Endothelial cell of umbilical vein (primary cell): ENCODE measurements around the gene ARL2BP. TPM values are rescaled to one million over a fixed set of nuclear protein-coding genes. Genes with fewer than 3 reads are reported as not detected.

Source experiments
- BruUV-seq: library from RNA; stranded (reverse); fragments of 400-500 nt; replicated peaks from 2 replicates; lab custom pipeline; 2021; lab: Mats Ljungman, UMichigan
- CTCF ChIA-PET: fragments of 300-600, 350-600 bp; sonication (Branson Sonifier 250); formaldehyde crosslinking; loops from one replicate; lab custom pipeline; 2021; ENCODE audit warnings: antibody characterized with exemption, inconsistent platforms; lab: Charles Lee
- POLR2A ChIA-PET: fragments of 300-600, 350-600 bp; sonication (Branson Sonifier 250); formaldehyde crosslinking; loops from one replicate; lab custom pipeline; 2021; ENCODE audit warnings: antibody characterized with exemption, inconsistent platforms; lab: Charles Lee
- DNase-seq: peaks from one replicate; pipeline ENCODE4 v3.0.0-alpha.2; 2011; ENCODE audit warnings: low read depth, low spot score
- FAIRE-seq: peaks from 2 replicates; lab custom pipeline; 2011; peaks lifted over from hg19 to GRCh38; lab: Jason Lieb, UNC
- H2AFZ ChIP-seq: 2 replicates; pipeline ENCODE4 v1.6.0; 2012; ENCODE audit warnings: low read depth, low read length, control low read depth, inconsistent platforms
- H3K27ac ChIP-seq: 2 replicates; pipeline ENCODE4 v1.5.1; 2011; ENCODE audit warnings: low read depth, mild to moderate bottlenecking, control low read depth, low read length, moderate library complexity; ENCODE audit not compliant: insufficient read depth
- H3K27me3 ChIP-seq, 2 experiments: 2 replicates each; pipeline versions ENCODE4 v1.6.0 to v1.6.1; 2011; ENCODE audit warnings: low read length in 2 of 2, mixed read lengths in 1 of 2; ENCODE audit not compliant: control insufficient read depth in 2 of 2, insufficient read depth in 2 of 2
- H3K36me3 ChIP-seq, 2 experiments: 2 replicates in 1 of 2; 3 replicates in 1 of 2; pipeline ENCODE4 v1.5.1; 2011; ENCODE audit warnings: low read length in 2 of 2, mild to moderate bottlenecking in 1 of 2, moderate library complexity in 1 of 2; ENCODE audit not compliant: control insufficient read depth in 2 of 2, insufficient read depth in 2 of 2; ENCODE audit errors: extremely low read depth in 1 of 2
- H3K4me1 ChIP-seq: 3 replicates; pipeline ENCODE4 v1.5.1; 2011; ENCODE audit warnings: mild to moderate bottlenecking, low read length; ENCODE audit not compliant: control insufficient read depth, insufficient read depth; ENCODE audit errors: extremely low read depth
- H3K4me2 ChIP-seq: 2 replicates; pipeline ENCODE4 v1.6.1; 2011; ENCODE audit warnings: low read length, control low read depth, mixed read lengths; ENCODE audit not compliant: insufficient read depth
- H3K4me3 ChIP-seq, 3 experiments: fragments of 200-600 bp in 1 of 3; sonication (generic), shearing (Covaris generic) in 1 of 3; replicated peaks in 1 of 3; 2 replicates each; pipeline ENCODE4 v1.5.1; 2011 to 2016; ENCODE audit warnings: control low read depth in 3 of 3, low read length in 3 of 3, mild to moderate bottlenecking in 2 of 3, inconsistent platforms in 1 of 3, low read depth in 1 of 3, moderate library complexity in 1 of 3; ENCODE audit not compliant: insufficient read depth in 1 of 3
- H3K79me2 ChIP-seq: 2 replicates; pipeline ENCODE4 v1.6.0; 2012; ENCODE audit warnings: low read length, inconsistent platforms; ENCODE audit not compliant: control insufficient read depth, insufficient read depth
- H3K9ac ChIP-seq: replicated peaks from 2 replicates; pipeline ENCODE3; 2011; ENCODE audit warnings: low read length, control low read depth; ENCODE audit not compliant: insufficient read depth; ENCODE audit errors: extremely low read depth
- H3K9me1 ChIP-seq: replicated peaks from 3 replicates; pipeline ENCODE4 v1.6.0; 2011; ENCODE audit warnings: mild to moderate bottlenecking, low read length; ENCODE audit not compliant: control insufficient read depth, insufficient read depth; ENCODE audit errors: extremely low read depth
- H3K9me3 ChIP-seq: replicated peaks from 2 replicates; pipeline ENCODE4 v1.5.1; 2012; ENCODE audit warnings: low read length, inconsistent platforms; ENCODE audit not compliant: control insufficient read depth, insufficient read depth
- H4K20me1 ChIP-seq: replicated peaks from 2 replicates; pipeline ENCODE3; 2011; ENCODE audit warnings: mild to moderate bottlenecking, low read length; ENCODE audit not compliant: control insufficient read depth, insufficient read depth; ENCODE audit errors: extremely low read depth
- CTCF ChIP-seq, 2 donors: IDR thresholded peaks; 1 replicate in 1 of 2; 2 replicates in 1 of 2; pipeline ENCODE4 v1.5.1; 2011; ENCODE audit warnings: low read length in 2 of 2, mild to moderate bottlenecking in 2 of 2, moderate library complexity in 2 of 2, control low read depth in 1 of 2, inconsistent platforms in 1 of 2, low read depth in 1 of 2; ENCODE audit not compliant: insufficient read depth in 1 of 2; ENCODE audit errors: extremely low read depth in 1 of 2
- FOS ChIP-seq: IDR thresholded peaks from 2 replicates; pipeline ENCODE4 v1.6.1; 2011; ENCODE audit warnings: mild to moderate bottlenecking, low read length, moderate library complexity, borderline replicate concordance; ENCODE audit not compliant: insufficient read depth
- GATA2 ChIP-seq: IDR thresholded peaks from 2 replicates; pipeline ENCODE4 v1.7.0; 2011; ENCODE audit warnings: low read depth, mild to moderate bottlenecking, moderate library complexity, mixed read lengths, low read length; ENCODE audit not compliant: insufficient read length, insufficient read depth
- JUN ChIP-seq: IDR thresholded peaks from 2 replicates; pipeline ENCODE4 v1.6.1; 2011; ENCODE audit warnings: borderline replicate concordance, low read depth; ENCODE audit not compliant: insufficient read length, insufficient read depth
- MAX ChIP-seq: IDR thresholded peaks from 2 replicates; pipeline ENCODE4 v1.6.1; 2011; ENCODE audit not compliant: insufficient read depth, insufficient read length
- MYC ChIP-seq: IDR thresholded peaks from one replicate; pipeline ENCODE4 v1.6.1; 2011; ENCODE audit warnings: mild to moderate bottlenecking, low read depth, low read length
- POLR2AphosphoS5 ChIP-seq: IDR thresholded peaks from 2 replicates; pipeline ENCODE4 v1.6.1; 2012; ENCODE audit warnings: low read depth, mild to moderate bottlenecking, control low read depth, low read length, moderate library complexity; ENCODE audit not compliant: insufficient read depth
- dilution Hi-C: fragments of 300-500 bp; cut with MboI; formaldehyde crosslinking; loops from one replicate; pipeline ENCODE4 v1.15.0; 2019; ENCODE audit warnings: low sequenced_read_pairs; ENCODE audit not compliant: extremely low pct_ligation_motif_present
- intact Hi-C: fragments of 100-400 bp; cut with micrococcal nuclease; formaldehyde crosslinking; loops from one replicate; pipeline ENCODE4 v1.10.0; 2022
- polyA plus RNA-seq, 4 experiments: library from polyadenylated mRNA; depleted of rRNA in 3 of 4; stranded (reverse) in 3 of 4; unstranded in 1 of 4; fragments of >200 nt; gene quantifications; 2 replicates each; pipeline versions ENCODE4 v1.2.1 to v1.2.3, GENCODE V29; 2011 to 2012; ENCODE audit warnings: missing spikeins in 1 of 4
- total RNA-seq: library from RNA; stranded (reverse); gene quantifications from 2 replicates; pipeline ENCODE4 v1.2.3, GENCODE V29; 2021

The ARL2BP gene
- total and polyA plus RNA-seq, 2 donors (not counting 3 experiments of a cell fraction or from before 2014, with no cell fraction given), result 80.4 to 111 TPM

GRCh38 chr16:57252148-57252721 is 7.2 kb downstream of the ARL2BP start:
- Histone ChIP-seq H3K79me2 (no peaks in the 10 kb centered on the region), H3K36me3 (peaks cover 21 to 23% of the 10 kb centered on the region in 2 experiments), H3K27me3 (no peaks in the 10 kb centered on the region), H2AFZ (no peak overlapping the region), H4K20me1 (no peaks in the 10 kb centered on the region), H3K9me1 (no peaks in the 10 kb centered on the region), H3K9ac (no peak overlapping the region), H3K9me3 (no peaks in the 10 kb centered on the region), H3K4me1 (peaks cover 6% of the 10 kb centered on the region), H3K27ac (no peak overlapping the region), H3K4me3 (no peak overlapping the region), H3K4me2 (no peak overlapping the region)
- TSS peak; percentile 21 for BruUV-seq
- no peak for TF ChIP-seq JUN
- TF ChIP-seq POLR2AphosphoS5, result no peak
- TF ChIP-seq MAX, result no peak
- no peak for TF ChIP-seq GATA2
- no peak for TF ChIP-seq MYC
- no peak for TF ChIP-seq CTCF (IDR thresholded peaks at IDR 0.05; ENCODE audit: extremely low read depth in 1 of 2, insufficient read depth in 1 of 2, low read depth in 1 of 2, low read length in 2 of 2)
- no peak for TF ChIP-seq FOS
- intact Hi-C loops, result no loop called here
- POLR2A ChIA-PET, result no interaction called here
- FAIRE-seq, result no peak
- dilution Hi-C loops, result no loop called here
- CTCF ChIA-PET, result interaction anchor here (0.5 kb wide), 1 partner anchor 30 kb away, joined by 3 read pairs; no protein-coding TSS in a partner anchor
- DNase-seq, result no peak
